GM19193 (cell line): Measurements from ENCODE around the gene NAGA.

Experiments used
- POLR2A ChIP-seq: IDR thresholded peaks from 4 replicates; pipeline ENCODE4 v1.6.1; 2011; ENCODE audit not compliant: insufficient read depth, insufficient read length; ENCODE audit errors: extremely low read depth

NAGA gene

DNA sequence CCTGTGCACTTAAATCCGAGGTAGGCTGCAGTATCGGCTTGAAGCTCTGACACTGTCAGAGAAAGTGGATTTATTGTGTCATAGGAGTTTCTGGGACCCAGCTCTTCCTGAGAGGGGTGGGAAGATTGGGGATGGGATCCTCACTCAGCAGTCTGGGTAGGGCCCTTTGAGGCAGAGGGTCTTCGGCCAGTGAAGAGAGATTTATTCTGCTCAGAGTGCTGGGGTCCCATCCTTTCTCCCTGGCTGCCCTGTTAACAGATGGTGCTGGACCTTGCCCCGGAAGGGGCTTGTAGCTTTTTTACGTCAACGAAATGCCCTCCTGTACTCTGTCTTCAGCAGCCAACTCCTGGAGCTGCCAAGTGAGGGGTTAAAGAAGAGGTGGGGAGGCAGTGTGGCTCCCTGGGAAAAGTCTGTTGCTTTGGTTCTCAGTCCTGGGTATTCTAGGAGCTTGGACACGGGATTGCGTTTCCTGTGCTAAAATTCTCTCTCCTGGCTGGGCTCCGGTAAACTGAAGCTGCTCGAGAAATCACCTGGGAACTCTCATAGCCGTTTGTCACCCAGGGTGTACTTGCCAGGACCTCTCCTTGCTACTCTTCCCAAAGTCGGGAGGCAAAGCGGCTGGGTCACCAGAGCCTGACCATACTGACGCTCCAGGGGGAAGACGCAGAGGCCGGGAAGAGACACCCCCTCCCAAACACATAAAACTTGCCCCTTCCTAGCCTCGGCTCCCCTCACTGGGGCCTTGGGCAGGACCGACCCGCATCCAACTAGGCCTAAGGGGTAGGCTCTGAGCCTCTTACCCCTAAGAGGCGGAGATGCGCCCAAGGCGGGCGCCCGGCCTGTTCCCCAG lies 8.1 kb upstream of the NAGA start:
- no peak for TF ChIP-seq POLR2A

DNA sequence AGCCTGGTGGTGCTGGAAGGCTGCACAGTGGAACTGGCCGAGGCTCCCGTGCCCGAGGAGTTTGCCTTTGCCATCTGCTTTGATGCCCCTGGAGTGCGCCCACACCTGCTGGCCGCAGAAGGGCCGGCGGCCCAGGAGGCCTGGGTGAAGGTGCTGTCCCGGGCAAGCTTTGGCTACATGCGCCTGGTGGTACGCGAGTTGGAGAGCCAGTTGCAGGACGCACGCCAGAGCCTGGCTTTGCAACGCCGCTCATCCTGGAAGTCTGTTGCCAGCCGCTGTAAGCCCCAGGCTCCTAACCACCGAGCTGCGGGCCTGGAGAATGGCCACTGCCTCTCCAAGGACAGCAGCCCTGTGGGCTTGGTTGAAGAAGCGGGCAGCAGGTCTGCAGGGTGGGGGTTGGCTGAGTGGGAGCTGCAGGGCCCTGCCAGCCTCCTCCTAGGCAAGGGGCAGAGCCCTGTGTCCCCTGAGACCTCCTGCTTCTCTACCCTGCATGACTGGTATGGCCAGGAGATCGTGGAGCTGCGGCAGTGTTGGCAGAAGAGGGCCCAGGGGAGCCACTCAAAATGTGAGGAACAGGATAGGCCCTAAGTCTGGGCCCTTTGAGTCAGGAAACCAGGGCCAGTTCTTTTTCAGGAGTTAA lies 7.0 kb upstream of the NAGA start:
- TF ChIP-seq POLR2A: no peak

DNA sequence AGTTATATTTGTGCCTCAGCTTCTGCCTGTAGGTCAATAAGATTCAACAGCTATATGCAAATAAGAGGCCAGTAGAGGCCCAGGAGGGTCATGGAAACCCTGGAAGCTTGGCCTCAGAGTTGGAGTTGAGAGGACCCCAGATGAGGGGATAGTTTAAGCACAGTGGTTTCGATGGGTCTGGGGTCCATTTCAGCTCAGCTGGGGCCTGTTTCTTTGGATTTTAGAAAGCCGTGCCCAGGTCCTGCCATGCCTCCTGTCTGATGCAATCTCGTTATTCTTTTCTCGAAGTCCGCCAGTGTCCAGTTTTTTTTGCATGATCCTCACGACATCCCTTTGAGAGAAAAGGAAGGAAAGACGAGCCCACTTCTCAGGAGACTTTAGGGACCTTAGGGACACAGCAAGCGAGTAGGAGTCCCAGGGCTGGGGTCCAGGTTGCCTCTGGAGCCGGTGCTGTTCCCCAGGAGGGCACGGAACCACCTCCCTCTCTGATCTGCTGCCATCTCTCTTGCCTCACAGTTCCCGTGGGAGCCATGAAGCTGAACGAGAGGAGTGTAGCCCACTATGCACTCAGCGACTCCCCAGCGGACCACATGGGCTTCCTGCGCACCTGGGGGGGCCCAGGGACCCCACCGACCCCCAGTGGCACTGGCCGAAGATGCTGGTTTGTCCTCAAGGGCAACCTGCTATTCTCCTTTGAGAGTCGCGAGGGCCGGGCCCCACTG lies 6.3 kb upstream of the NAGA start:
- TF ChIP-seq POLR2A: no peak

DNA sequence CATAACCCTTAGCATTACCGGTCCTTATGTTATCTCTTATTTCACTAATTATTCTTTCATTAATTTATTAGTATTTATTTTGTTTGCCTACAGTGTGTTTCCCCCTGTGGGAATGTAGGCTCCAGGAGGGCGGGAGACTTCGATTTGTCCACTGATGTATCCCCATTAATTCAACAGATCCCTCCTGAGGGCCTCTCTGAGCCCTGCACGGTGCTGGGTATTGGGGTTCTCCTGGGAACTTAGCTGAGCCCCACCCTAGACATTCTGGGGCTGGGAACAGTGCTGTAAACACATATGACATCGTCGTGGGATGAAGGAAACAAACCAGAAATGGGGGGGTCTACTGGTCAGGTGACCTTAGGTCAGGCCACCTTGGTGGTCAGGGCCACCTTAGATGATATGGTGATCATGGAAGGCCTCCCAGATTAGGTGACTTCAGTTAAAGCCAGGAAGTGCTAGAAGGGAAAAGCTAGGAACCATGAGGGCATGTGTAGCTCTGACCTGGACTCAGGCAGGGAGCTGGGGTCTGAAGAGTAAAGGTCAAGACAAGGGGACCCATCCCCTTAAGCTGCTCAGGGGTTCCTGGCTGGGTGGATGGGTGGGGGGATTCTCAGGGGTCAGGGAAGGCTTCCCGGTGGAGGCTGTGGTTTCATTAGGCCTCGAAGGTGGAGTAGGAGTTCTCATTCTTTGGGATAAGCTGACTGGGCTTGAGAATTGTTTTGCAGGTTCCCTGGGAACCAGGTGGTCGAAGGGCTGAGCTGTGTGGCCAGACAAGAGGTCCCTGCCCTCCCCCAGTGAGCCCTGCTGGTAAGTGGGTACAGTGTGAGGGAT lies 4.4 kb upstream of the NAGA start:
- TF ChIP-seq POLR2A: no peak

DNA sequence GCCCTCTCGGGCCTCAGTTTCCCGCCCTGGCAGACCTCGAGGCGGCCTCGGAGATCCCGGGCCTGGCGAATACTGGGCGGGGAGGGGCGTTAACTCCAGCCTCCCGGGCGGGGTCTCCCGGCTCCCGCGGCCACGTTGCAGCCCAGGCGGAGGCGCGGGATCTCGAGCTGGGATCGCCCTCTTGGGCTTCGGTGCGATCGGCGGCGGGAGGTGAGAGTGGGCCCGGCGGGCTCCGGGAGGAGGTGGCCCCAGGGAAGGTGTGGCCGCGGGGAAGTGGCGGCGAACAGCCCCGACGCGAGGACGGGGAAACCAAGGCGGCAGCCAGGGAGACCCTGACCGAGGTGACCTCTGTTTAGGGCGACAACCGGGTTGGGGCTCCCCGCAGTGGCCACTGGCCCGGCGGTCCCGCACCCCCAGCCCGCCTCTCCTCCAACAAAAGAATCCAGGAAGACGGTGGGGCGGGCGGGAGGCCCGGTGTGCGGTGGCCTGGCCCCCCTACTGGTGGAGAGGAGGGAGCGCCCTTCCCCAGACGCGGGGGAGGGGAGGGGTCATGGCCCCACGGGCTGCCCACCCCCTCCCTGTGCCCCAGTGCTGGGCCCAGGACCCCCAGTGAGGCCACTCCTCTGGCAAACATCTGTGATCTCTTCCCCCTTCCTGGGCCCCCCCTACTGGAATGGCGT lies 3.7 kb upstream of the NAGA start, which contains the start of gene PHETA2:
TSS of gene PHETA2 (plus strand) at position 117 of the 680 bp plus-strand sequence. CDS start 3,046 bp downstream, outside the sequence.
- TF ChIP-seq POLR2A: peak; percentile 35

DNA sequence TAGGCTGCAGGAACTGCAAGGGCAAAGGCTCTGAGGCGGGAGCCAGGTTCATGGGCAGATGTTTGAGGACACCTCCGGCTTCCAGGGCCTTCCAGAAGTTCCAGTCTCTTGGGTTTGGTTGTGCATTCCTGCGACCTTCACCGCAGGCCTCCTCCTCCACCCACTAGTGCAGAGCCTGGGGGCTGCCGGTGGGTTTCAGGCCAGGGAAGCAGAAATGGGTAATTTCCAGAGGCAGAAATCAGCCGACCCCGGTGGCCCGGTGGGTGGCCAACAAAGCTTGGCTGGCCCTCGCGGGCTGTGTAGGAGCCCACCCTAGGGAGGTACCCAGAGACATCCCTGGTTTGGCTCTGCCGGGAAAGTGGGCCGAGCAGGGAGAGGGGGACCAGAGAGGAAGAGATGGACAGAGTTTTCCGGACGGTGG lies 3.0 kb upstream of the NAGA start:
- TF ChIP-seq POLR2A: no peak

DNA sequence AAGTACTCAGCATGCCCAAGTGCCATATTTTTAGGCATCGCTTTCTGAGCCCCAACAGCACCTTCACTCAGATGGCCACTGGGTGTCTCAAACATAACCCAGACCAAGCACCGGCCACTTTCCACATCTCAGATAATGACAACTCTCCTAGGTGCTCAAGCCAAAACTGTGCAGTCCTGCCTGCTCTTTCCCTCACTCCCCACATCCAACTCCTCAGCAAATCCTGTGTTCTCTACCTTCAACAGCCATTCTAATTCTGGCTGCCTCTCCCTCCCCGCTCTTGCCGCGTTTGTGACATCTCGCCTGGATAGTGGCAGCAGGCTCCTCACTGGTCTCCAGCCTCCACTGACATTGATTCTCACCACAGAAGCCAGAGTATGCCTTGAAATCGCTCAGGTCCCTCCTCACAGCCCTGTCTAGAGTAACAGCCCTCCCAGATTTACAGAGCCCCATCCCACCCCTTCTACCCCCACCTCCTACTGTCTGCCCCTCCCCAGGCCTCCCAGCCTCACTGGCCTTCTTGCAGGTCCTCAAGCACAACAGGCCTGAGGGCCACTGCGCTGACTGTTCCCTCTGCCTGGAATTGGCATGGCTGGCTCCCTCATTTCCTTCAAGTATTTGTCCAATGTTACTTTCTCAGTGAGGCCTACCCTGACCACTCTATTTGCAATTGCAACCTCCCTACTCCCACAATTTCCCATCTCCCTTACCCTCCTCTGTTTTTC lies 2.2 kb upstream of the NAGA start:
- no peak for TF ChIP-seq POLR2A

DNA sequence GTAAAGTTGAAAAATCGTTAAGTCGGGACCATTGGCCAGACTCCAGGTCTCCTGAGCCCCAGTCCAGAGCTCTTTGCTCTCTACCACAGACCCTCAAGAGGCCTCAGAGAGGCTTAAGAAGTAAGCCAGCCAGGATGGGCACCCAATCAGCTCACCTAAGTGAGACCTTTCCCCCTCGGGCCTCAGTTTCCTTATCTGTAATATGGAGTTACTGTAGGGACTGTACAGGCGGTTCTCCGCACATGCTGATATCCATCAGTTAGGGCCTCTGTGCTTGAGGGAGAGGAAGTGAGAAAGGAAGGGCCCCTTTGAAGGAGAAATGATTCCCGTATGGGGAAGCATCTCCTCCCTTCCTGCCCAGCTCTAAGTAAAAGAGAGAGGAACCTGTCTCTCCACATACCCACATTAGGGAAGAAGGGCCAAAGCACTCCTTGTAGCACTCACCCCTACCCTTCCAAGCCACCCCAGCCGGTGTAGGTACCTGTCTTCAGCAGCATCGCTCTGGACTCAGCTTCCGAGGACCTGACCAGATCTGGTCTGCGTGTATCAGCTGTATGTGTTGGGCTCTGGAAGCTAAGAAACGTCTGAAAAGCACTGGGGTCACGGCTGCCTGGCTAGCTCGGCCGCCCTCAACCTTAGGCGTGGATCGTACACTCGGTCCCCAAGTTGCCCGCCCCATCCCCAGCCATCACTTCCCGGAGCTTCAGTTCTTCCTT lies 653 bp downstream of the NAGA start:
- TF ChIP-seq POLR2A: no peak

DNA sequence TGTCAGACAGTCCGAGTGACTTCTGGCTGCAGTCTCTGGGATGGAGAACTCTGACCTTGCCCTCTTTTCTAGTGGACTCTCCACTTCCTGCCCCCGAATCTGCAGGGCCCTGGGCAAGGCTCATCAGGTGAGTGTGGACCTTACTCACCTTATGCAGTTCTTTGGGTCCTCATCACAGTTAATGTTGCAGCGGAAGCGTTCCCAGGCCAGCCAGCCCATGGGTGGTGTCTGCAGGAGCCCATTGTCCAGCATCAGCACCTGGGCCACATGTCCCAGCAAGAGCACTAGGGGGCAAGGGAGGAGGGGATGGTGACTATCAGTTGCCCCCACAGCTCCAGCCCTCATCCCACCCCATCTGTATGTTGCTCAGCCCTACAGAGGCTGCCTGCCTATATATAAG lies 2.3 kb downstream of the NAGA start:
- TF ChIP-seq POLR2A: no peak

DNA sequence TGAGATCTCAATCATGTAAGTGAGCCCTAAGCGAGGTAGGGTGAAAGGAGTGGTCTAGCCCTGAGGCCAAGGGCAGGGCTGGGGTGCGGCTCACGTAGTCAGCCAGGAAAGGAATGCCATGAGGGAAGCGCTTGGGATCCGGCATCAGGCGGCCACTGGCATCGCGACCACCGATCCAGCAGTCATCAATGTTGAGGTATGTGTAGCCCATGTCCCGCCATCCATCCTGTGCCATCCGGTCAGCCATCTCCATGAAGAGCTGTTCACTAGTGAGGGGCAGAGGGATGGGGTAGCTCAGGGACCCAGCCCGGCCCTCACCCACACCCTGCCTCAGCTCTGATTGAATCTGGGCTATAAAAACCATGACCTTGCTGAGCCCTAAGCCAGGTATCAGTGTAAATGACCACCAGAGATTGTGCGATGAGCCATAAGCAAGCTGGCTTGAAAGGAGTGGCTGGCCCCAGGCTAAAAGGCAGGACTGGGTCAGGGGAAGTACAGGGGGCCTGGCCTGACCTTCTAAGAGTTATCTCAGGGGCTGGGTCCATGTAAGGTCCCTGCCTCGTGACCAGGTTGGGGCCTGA lies 2.9 kb downstream of the NAGA start:
- no peak for TF ChIP-seq POLR2A

DNA sequence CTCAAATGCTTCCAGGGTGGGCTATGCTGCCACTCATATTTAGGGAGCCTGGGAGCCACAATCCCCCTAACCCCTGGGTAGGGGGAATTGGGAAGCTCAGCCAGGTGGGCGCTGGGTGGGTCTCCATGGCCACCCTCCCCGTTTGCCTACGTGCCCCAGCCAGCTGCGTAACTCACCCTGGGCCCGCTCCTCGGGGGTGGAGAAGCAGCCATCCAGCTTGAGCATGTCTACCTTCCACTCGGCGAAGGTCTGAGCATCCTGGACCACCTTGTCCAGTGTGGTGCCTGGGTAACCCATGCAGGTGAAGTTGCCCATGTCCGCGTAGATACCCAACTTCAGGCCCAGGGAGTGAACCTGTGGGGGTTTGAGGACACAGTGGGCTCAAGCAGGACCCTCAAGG lies 3.7 kb downstream of the NAGA start:
- no peak for TF ChIP-seq POLR2A

DNA sequence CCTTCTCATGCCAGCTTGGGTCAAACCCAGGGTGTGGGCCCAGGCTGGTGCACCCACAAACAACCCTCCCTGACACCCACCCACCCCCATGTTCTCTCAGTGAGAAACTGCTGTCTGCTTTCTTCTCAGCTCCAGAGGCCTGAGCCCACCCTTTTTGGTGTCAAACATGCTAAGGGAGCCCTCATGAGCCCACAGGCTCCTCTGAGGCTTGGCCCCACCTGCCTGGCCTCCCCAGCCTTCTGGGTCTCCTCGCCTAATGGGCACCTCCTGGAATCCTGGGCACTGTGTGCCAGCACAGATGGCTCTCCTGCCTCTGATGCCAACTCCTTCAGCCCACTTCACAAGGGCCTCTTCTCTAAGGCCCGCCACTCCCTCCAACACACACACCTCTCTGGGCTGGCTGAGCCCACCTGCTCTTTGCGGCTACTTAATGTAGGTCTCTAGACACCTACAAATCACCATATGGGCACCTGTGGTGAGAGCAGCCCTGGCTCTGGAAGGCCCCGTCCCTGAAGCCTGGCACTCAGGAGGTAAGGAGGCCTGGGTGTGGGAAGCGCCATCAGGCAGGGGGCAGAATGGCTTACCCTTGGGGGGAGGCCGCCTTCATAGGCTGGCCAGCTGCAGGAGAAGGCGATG lies 4.4 kb downstream of the NAGA start:
- no peak for TF ChIP-seq POLR2A

DNA sequence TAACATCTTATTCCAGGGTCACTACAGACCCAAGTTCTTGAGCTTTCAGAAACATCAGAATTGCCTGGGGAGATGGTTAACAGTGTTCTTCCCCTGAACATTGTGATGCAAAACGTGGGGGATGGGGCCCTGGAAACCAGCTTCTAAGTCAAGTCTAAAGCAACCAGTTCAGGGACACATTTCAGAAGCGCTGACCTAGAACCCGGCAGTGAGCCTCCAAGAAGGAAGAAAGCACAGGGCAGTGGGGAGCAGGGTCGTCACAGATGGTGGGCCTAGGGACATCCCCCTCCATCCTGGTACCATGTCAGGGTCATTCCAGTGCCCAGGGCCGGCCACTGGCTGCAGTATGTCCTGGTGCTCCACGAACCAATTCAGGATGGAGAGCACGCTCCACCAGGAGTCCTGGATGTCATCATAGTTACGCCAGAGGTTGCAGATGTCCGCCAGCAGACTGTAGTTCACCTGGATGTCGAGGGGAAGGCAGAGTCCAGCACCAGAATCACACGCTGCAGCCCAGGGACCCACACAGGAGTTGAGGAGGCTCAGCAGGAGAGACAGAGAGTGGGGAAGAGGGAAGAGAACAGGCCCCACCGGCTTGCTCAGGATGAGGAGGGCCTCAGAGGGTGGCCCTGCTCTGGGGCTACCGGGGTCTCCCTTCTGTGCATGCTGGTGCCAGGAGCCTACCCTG lies 5.0 kb downstream of the NAGA start:
- TF ChIP-seq POLR2A: no peak
